K562 (cell line): ENCODE data around the gene NOL4L. TPM values are rescaled to one million over a fixed set of nuclear protein-coding genes. Genes with fewer than 3 reads are reported as not detected.

Experiments used
- ARID1B ChIP-seq: fragments of 450-650 bp; IDR thresholded peaks from 2 replicates; pipeline ENCODE4 v1.6.1; 2016; ENCODE audit warnings: antibody characterized with exemption, mild to moderate bottlenecking, inconsistent platforms
- CBFA2T2 ChIP-seq: fragments of 450-650 bp; conservative IDR thresholded peaks from 2 replicates; pipeline ENCODE4 v1.6.1; 2017; ENCODE audit warnings: mild to moderate bottlenecking
- CBFB ChIP-seq: sonication (generic); formaldehyde crosslinking; IDR thresholded peaks from 2 replicates; pipeline ENCODE4 v1.4.0; 2020; ENCODE audit warnings: mild to moderate bottlenecking, missing genetic modification reagents
- CBX5 ChIP-seq: IDR thresholded peaks from 2 replicates; pipeline ENCODE4 v1.6.1; 2014; ENCODE audit warnings: low read depth, borderline replicate concordance
- CBX8 ChIP-seq: fragments of 200-600 bp; sonication (generic); IDR thresholded peaks from 2 replicates; pipeline ENCODE4 v1.6.1; 2012; ENCODE audit warnings: borderline replicate concordance, mixed run types, low read depth, mild to moderate bottlenecking, moderate library complexity, mixed read lengths, low read length, control low read depth, inconsistent platforms; ENCODE audit not compliant: poor library complexity, severe bottlenecking; ENCODE audit errors: extremely low read depth
- CREBBP ChIP-seq: IDR thresholded peaks from one replicate; pipeline ENCODE4 v1.6.1; 2012; ENCODE audit warnings: low read depth, mild to moderate bottlenecking, control low read depth, inconsistent platforms, low read length
- ELF1 ChIP-seq: fragments of 200-800 bp; sonication (Bioruptor generic); IDR thresholded peaks from 2 replicates; pipeline ENCODE4 v1.6.1; 2016; ENCODE audit warnings: missing genetic modification characterization, missing compliant biosample characterization
- GABPA ChIP-seq: fragments of 200-800 bp; sonication (Bioruptor generic); conservative IDR thresholded peaks from 2 replicates; pipeline ENCODE4 v1.6.1; 2016; ENCODE audit warnings: low read depth, missing genetic modification characterization, missing compliant biosample characterization
- GATAD2B ChIP-seq: fragments of 450-650 bp; IDR thresholded peaks from 2 replicates; pipeline ENCODE4 v1.6.1; 2017; ENCODE audit warnings: mild to moderate bottlenecking, borderline replicate concordance
- MECOM ChIP-seq: fragments of 250-450 bp; sonication (Bioruptor Pico); IDR thresholded peaks from 2 replicates; pipeline ENCODE4 v1.8.0; 2022; ENCODE audit warnings: inconsistent platforms
- MEF2D ChIP-seq: conservative IDR thresholded peaks from 2 replicates; pipeline ENCODE4 v1.6.1; 2016; ENCODE audit warnings: low read depth, missing genetic modification characterization, missing compliant biosample characterization
- PURB ChIP-seq: sonication (generic); formaldehyde crosslinking; IDR thresholded peaks from 2 replicates; pipeline ENCODE4 v1.9.0; 2021; ENCODE audit warnings: low read depth, mild to moderate bottlenecking, missing genetic modification reagents
- TAL1 ChIP-seq: fragments of 450-650 bp; IDR thresholded peaks from 2 replicates; pipeline ENCODE4 v1.6.1; 2016; ENCODE audit warnings: mild to moderate bottlenecking
- ZBTB34 ChIP-seq: fragments of 250-450 bp; sonication (Bioruptor Pico); IDR thresholded peaks from 2 replicates; pipeline ENCODE4 v1.8.0; 2021; ENCODE audit warnings: mild to moderate bottlenecking, moderate library complexity
- ZNF12 ChIP-seq: sonication (generic); formaldehyde crosslinking; IDR thresholded peaks from 2 replicates; pipeline ENCODE4 v1.4.0; 2020; ENCODE audit warnings: mild to moderate bottlenecking, missing genetic modification reagents
- ZNF263 ChIP-seq: sonication (generic); formaldehyde crosslinking; IDR thresholded peaks from 2 replicates; pipeline ENCODE4 v1.8.0; 2022; ENCODE audit warnings: mild to moderate bottlenecking, missing genetic modification reagents, borderline replicate concordance
- ZNF507 ChIP-seq: conservative IDR thresholded peaks from 2 replicates; pipeline ENCODE4 v1.6.1; 2017; ENCODE audit warnings: missing genetic modification characterization, missing compliant biosample characterization
- ZSCAN32 ChIP-seq: fragments of 450-650 bp; formaldehyde crosslinking; IDR thresholded peaks from 2 replicates; pipeline ENCODE4 v1.4.0; 2020; ENCODE audit warnings: mild to moderate bottlenecking, moderate library complexity
- polyA plus RNA-seq, 8 experiments: library from polyadenylated mRNA; depleted of rRNA in 4 of 8; stranded (reverse) in 5 of 8; unstranded in 3 of 8; fragments of >200 nt; fragmentation: Nextera tagmentation in 2 of 8; fragmentation: Illumina TruSeq in 1 of 8; extraction: Ambion mirVana in 2 of 8; extraction: Trizol in 1 of 8; gene quantifications; 2 replicates each; pipeline versions ENCODE4 v1.2.1 to v1.2.3, GENCODE V29; 2011 to 2014; ENCODE audit warnings: inconsistent platforms in 1 of 8, missing spikeins in 1 of 8
- total RNA-seq, 7 experiments: library from RNA; depleted of rRNA in 6 of 7; stranded (reverse); fragments of >200 nt in 6 of 7; fragmentation: Illumina TruSeq in 2 of 7; extraction: Trizol in 2 of 7; gene quantifications; 2 replicates each; pipeline versions ENCODE4 v1.2.1 to v1.2.3, GENCODE V29; 2011 to 2021; ENCODE audit warnings: low replicate concordance in 1 of 7
- TF ChIP-seq, protein P1 (sequence below), 2 experiments: fragments of 150-350 bp in 1 of 2; IDR thresholded peaks; 2 replicates each; pipeline ENCODE4 v1.6.1; 2012 to 2016; ENCODE audit warnings: low read depth in 2 of 2, low read length in 2 of 2, mild to moderate bottlenecking in 1 of 2, moderate library complexity in 1 of 2
- TF ChIP-seq, protein P2 (sequence below): sonication (generic); IDR thresholded peaks from 2 replicates; pipeline ENCODE4 v1.6.1; 2016

NOL4L gene
- total and polyA plus RNA-seq, 9 of the 15 experiments (the other 6 are each of a cell fraction or from before 2014, with no cell fraction given): 5.1 to 36.2 (median 13.6) TPM

DNA sequence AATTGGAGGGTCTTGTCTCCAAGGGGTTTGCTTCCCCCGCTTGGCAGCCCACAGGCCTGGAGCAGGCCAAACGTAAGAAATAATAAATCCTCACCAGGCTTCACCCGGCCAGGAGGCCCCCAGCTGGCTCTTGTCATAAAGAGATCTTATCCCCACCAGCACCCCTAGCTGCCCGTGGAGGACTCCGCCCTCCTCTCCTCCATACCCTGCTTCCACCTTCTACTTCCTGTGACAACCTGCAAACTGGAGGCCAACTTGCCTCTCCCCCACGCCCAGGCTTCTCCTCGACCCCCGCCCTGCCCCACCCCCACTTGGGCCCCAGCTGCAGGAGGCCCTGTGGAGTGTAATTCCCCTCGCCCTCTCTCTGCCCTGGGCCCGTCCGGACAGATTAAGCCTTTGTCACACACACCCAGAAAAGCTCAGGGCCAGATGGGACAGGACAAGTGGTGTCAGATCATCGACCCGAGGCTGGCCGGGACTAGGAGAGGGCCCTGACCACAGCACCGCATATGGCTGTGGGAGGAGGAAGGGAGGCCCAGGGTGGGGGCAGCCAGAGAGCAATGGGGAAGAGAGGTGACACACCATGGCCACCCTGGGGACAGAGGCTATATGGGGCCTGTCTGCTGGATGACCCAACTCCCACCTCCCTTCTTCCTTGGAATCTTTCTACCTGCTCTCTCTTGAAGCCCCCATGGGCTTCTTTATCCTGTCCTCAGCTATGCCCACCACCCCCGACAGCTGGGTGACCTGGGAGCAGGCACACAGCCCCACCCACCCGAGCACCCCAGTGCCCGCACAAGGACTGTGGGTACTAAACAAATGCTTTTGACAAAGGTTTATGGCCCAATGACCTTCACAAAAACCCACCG, 3.9 kb downstream of the NOL4L start (continued):
- no peak for TF ChIP-seq CBX8
- TF ChIP-seq ELF1 (tag): peak; percentile 54; the same call in 1 of the 2 replicates
- TF ChIP-seq MECOM (CRISPR knock-in tag): no peak
- TF ChIP-seq ARID1B: peak; percentile 68
- TF ChIP-seq CREBBP: no peak
- no peak for TF ChIP-seq ZNF12 (CRISPR knock-in tag)
- peak; percentile 74; the same call in 1 of the 2 replicates for TF ChIP-seq CBFB (CRISPR knock-in tag)
- TF ChIP-seq MEF2D (tag): no peak
- TF ChIP-seq, protein P1, sequence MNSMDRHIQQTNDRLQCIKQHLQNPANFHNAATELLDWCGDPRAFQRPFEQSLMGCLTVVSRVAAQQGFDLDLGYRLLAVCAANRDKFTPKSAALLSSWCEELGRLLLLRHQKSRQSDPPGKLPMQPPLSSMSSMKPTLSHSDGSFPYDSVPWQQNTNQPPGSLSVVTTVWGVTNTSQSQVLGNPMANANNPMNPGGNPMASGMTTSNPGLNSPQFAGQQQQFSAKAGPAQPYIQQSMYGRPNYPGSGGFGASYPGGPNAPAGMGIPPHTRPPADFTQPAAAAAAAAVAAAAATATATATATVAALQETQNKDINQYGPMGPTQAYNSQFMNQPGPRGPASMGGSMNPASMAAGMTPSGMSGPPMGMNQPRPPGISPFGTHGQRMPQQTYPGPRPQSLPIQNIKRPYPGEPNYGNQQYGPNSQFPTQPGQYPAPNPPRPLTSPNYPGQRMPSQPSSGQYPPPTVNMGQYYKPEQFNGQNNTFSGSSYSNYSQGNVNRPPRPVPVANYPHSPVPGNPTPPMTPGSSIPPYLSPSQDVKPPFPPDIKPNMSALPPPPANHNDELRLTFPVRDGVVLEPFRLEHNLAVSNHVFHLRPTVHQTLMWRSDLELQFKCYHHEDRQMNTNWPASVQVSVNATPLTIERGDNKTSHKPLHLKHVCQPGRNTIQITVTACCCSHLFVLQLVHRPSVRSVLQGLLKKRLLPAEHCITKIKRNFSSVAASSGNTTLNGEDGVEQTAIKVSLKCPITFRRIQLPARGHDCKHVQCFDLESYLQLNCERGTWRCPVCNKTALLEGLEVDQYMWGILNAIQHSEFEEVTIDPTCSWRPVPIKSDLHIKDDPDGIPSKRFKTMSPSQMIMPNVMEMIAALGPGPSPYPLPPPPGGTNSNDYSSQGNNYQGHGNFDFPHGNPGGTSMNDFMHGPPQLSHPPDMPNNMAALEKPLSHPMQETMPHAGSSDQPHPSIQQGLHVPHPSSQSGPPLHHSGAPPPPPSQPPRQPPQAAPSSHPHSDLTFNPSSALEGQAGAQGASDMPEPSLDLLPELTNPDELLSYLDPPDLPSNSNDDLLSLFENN (IDR thresholded peaks at IDR 0.05; ENCODE audit: low read depth in 2 of 2, low read length in 2 of 2): 0 out of 4 replicates have a peak, but pooled peaks of 1 of the 2 experiments have one; percentile 20
- TF ChIP-seq, protein P2, sequence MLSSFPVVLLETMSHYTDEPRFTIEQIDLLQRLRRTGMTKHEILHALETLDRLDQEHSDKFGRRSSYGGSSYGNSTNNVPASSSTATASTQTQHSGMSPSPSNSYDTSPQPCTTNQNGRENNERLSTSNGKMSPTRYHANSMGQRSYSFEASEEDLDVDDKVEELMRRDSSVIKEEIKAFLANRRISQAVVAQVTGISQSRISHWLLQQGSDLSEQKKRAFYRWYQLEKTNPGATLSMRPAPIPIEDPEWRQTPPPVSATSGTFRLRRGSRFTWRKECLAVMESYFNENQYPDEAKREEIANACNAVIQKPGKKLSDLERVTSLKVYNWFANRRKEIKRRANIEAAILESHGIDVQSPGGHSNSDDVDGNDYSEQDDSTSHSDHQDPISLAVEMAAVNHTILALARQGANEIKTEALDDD: peak; percentile 35; the same call in 1 of the 2 replicates
- peak; percentile 63 for TF ChIP-seq TAL1
- TF ChIP-seq GATAD2B: no peak
- TF ChIP-seq CBX5: no peak
- TF ChIP-seq ZSCAN32 (CRISPR knock-in tag): no peak
- TF ChIP-seq ZNF263 (CRISPR knock-in tag): no peak; the same call in 1 of the 2 replicates
- no peak for TF ChIP-seq PURB (CRISPR knock-in tag)
- TF ChIP-seq CBFA2T2: peak; percentile 78
- peak; percentile 56 for TF ChIP-seq GABPA (tag)
- no peak for TF ChIP-seq ZBTB34 (CRISPR knock-in tag)
- TF ChIP-seq ZNF507 (tag): no peak
